ENCODE measurements around the gene MTIF3.

GRCh38 chr13:27432611-27433210 lies 17.7 kb downstream of the MTIF3 start:
- TF ChIP-seq YY1 (IDR thresholded peaks at IDR 0.05; ENCODE audit: insufficient read depth, insufficient read length), result no peak
- TF ChIP-seq ZNF274 (IDR thresholded peaks at IDR 0.05; ENCODE audit: low read depth, low read length), result no peak
- no peak for TF ChIP-seq SUZ12 (IDR thresholded peaks at IDR 0.05; ENCODE audit: extremely low read depth, insufficient read depth, insufficient read length)

Measured in NT2/D1 (cell line).